K562 (cell line): ENCODE results near the gene PMF1. TPM values are rescaled to one million over a fixed set of nuclear protein-coding genes. Genes with fewer than 3 reads are reported as not detected.

Experiments
- ARNT ChIP-seq, 2 experiments: fragments of 450-650 bp; IDR thresholded peaks; 2 replicates each; pipeline ENCODE4 v1.6.1; 2016; ENCODE audit warnings: mild to moderate bottlenecking in 1 of 2
- CREB1 ChIP-seq, 2 experiments: sonication (generic) in 1 of 2; formaldehyde crosslinking in 1 of 2; IDR thresholded peaks; 2 replicates each; pipeline versions ENCODE4 v1.6.1 to v1.8.0; 2012 to 2022; ENCODE audit warnings: inconsistent platforms in 1 of 2, mild to moderate bottlenecking in 1 of 2, missing genetic modification reagents in 1 of 2, moderate library complexity in 1 of 2
- HCFC1 ChIP-seq: IDR thresholded peaks from 2 replicates; pipeline ENCODE4 v1.6.1; 2012; ENCODE audit warnings: low read depth, low read length, improper control_type of control experiment
- MAZ ChIP-seq, 2 experiments: fragments of 450-650 bp in 1 of 2; sonication (generic) in 1 of 2; formaldehyde crosslinking; IDR thresholded peaks in 1 of 2; conservative IDR thresholded peaks in 1 of 2; 2 replicates each; pipeline versions ENCODE4 v1.4.0 to v1.5.0; 2020; ENCODE audit warnings: mild to moderate bottlenecking in 1 of 2, missing genetic modification reagents in 1 of 2
- MXI1 ChIP-seq: IDR thresholded peaks from 2 replicates; pipeline ENCODE4 v1.6.1; 2011; ENCODE audit warnings: low read depth, mild to moderate bottlenecking, improper control_type of control experiment, low read length
- NEUROD1 ChIP-seq: fragments of 150-350 bp; IDR thresholded peaks from 2 replicates; pipeline ENCODE4 v1.6.1; 2014; ENCODE audit warnings: borderline replicate concordance, low read length, low read depth; ENCODE audit not compliant: partially characterized antibody
- NONO ChIP-seq, 2 experiments: fragments of 200-400 bp in 1 of 2; fragments of 450-650 bp in 1 of 2; formaldehyde crosslinking in 1 of 2; IDR thresholded peaks; 2 replicates each; pipeline ENCODE4 v1.6.1; 2017; ENCODE audit warnings: low read depth in 2 of 2, mild to moderate bottlenecking in 2 of 2, moderate library complexity in 2 of 2, low read length in 1 of 2
- NRF1 ChIP-seq, 2 experiments: fragments of 450-650 bp; IDR thresholded peaks in 1 of 2; conservative IDR thresholded peaks in 1 of 2; 2 replicates each; pipeline ENCODE4 v1.6.1; 2014; ENCODE audit warnings: mild to moderate bottlenecking in 2 of 2
- TARDBP ChIP-seq: fragments of 450-650 bp; IDR thresholded peaks from 2 replicates; pipeline ENCODE4 v1.6.1; 2016
- ZC3H4 ChIP-seq: sonication (generic); formaldehyde crosslinking; IDR thresholded peaks from 2 replicates; pipeline ENCODE4 v1.9.0; 2021; ENCODE audit warnings: missing genetic modification reagents, borderline replicate concordance
- ZNF175 ChIP-seq: fragments of 200-800 bp; sonication (Bioruptor generic); IDR thresholded peaks from 2 replicates; pipeline ENCODE4 v1.6.1; 2016; ENCODE audit warnings: low read depth, mild to moderate bottlenecking, missing genetic modification characterization, missing compliant biosample characterization
- ZNF184 ChIP-seq: sonication (generic); formaldehyde crosslinking; IDR thresholded peaks from 2 replicates; pipeline ENCODE4 v1.5.0; 2020; ENCODE audit warnings: missing genetic modification reagents
- ZNF239 ChIP-seq: fragments of 250-450 bp; sonication (Bioruptor Pico); IDR thresholded peaks from 2 replicates; pipeline ENCODE4 v1.4.0; 2020; ENCODE audit warnings: mild to moderate bottlenecking
- ZNF316 ChIP-seq: fragments of 450-650 bp; IDR thresholded peaks from 2 replicates; pipeline ENCODE4 v1.6.1; 2016
- ZZZ3 ChIP-seq: fragments of 450-650 bp; IDR thresholded peaks from 2 replicates; pipeline ENCODE4 v1.6.1; 2016; ENCODE audit warnings: antibody characterized with exemption, mild to moderate bottlenecking, moderate library complexity
- polyA plus RNA-seq, 8 experiments: library from polyadenylated mRNA; depleted of rRNA in 4 of 8; stranded (reverse) in 5 of 8; unstranded in 3 of 8; fragments of >200 nt; fragmentation: Nextera tagmentation in 2 of 8; fragmentation: Illumina TruSeq in 1 of 8; extraction: Ambion mirVana in 2 of 8; extraction: Trizol in 1 of 8; gene quantifications; 2 replicates each; pipeline versions ENCODE4 v1.2.1 to v1.2.3, GENCODE V29; 2011 to 2014; ENCODE audit warnings: inconsistent platforms in 1 of 8, missing spikeins in 1 of 8
- total RNA-seq, 7 experiments: library from RNA; depleted of rRNA in 6 of 7; stranded (reverse); fragments of >200 nt in 6 of 7; fragmentation: Illumina TruSeq in 2 of 7; extraction: Trizol in 2 of 7; gene quantifications; 2 replicates each; pipeline versions ENCODE4 v1.2.1 to v1.2.3, GENCODE V29; 2011 to 2021; ENCODE audit warnings: low replicate concordance in 1 of 7
- TF ChIP-seq, protein P1 (sequence below): sonication (generic); formaldehyde crosslinking; IDR thresholded peaks from 2 replicates; pipeline ENCODE4 v1.8.0; 2022; ENCODE audit warnings: mild to moderate bottlenecking, missing genetic modification reagents
- TF ChIP-seq, protein P2 (sequence below), 2 experiments: IDR thresholded peaks; 2 replicates each; pipeline ENCODE4 v1.6.1; 2011; ENCODE audit warnings: borderline replicate concordance in 1 of 2, control low read depth in 1 of 2, low read depth in 1 of 2, low read length in 1 of 2, mild to moderate bottlenecking in 1 of 2, mixed read lengths in 1 of 2, moderate library complexity in 1 of 2; ENCODE audit not compliant: insufficient read depth in 1 of 2, insufficient read length in 1 of 2, poor library complexity in 1 of 2, severe bottlenecking in 1 of 2; ENCODE audit errors: extremely low read depth in 1 of 2
- TF ChIP-seq, protein P3 (sequence below): fragments of 450-650 bp; IDR thresholded peaks from 2 replicates; pipeline ENCODE4 v1.6.1; 2014; ENCODE audit warnings: low read depth, mild to moderate bottlenecking, moderate library complexity, borderline replicate concordance
- TF ChIP-seq, protein P4 (sequence below): sonication (generic); formaldehyde crosslinking; IDR thresholded peaks from 2 replicates; pipeline ENCODE4 v1.4.0; 2020; ENCODE audit warnings: mild to moderate bottlenecking, missing genetic modification reagents
- TF ChIP-seq, protein P5 (sequence below), 2 experiments: fragments of 250-450 bp in 1 of 2; fragments of 450-650 bp in 1 of 2; sonication (Bioruptor Pico) in 1 of 2; IDR thresholded peaks; 2 replicates each; pipeline versions ENCODE4 v1.6.1 to v1.8.0; 2016 to 2021; ENCODE audit warnings: mild to moderate bottlenecking in 2 of 2, moderate library complexity in 2 of 2, missing compliant biosample characterization in 1 of 2, missing genetic modification characterization in 1 of 2

PMF1 gene
- total and polyA plus RNA-seq, 9 of the 15 experiments (the other 6 are each of a cell fraction or from before 2014, with no cell fraction given): 9.4 to 92.9 (median 71.0) TPM

DNA sequence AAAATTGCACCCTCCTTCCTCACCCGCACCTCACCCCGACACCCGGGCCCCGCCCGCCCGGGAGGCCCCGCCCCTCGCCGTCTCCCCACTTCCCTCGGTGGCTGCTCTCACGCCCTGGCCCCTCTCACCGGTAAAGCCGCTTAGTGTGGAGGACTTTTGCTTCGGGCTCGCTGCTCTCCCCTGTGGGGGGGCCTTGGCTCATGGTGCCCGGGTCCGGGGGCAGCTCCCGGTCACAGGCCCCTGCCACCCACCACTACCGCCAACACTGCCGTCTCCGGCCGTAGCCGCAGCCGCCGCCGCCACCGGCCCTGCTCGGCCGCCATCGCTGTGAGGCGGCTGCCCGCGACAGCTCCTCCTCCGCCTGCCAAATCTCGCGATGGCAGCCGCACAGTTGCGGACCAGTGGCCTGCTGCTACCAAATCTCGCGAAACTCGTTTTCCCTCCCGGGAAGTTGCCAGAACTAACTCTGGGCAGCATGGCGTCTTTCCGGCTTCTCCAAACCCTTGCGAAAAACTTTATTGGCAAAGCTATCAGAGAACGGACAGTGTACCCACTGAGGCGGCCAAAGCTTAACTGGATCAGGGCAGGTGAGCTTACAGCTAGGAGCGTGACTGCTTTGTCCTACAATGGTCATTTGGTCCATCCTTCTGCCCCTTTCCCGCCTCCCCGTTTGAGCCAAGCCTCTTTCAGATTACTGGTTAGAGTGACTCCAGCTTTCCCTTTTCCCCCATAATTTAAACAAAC, 69.8 kb downstream of the PMF1 start, which contains the start of gene SMG5 (continued):
- peak; percentile 84 to 92 for TF ChIP-seq MAZ (CRISPR knock-in tag; conservative IDR thresholded peaks at IDR 0.05 in 1 of 2, IDR thresholded peaks at IDR 0.05 in 1 of 2)
- TF ChIP-seq ZNF175 (CRISPR knock-in tag): peak; percentile 65; the same call in 1 of the 2 replicates
- peak; percentile 42; the same call in 1 of the 2 replicates for TF ChIP-seq ZNF239 (CRISPR knock-in tag)
- TF ChIP-seq HCFC1: peak; percentile 97
- TF ChIP-seq, protein P1, sequence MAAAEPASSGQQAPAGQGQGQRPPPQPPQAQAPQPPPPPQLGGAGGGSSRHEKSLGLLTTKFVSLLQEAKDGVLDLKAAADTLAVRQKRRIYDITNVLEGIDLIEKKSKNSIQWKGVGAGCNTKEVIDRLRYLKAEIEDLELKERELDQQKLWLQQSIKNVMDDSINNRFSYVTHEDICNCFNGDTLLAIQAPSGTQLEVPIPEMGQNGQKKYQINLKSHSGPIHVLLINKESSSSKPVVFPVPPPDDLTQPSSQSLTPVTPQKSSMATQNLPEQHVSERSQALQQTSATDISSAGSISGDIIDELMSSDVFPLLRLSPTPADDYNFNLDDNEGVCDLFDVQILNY: peak; percentile 86; the same call in 1 of the 2 replicates
- TF ChIP-seq MXI1: peak; percentile 73
- no peak for TF ChIP-seq ZNF316
- TF ChIP-seq, protein P2, sequence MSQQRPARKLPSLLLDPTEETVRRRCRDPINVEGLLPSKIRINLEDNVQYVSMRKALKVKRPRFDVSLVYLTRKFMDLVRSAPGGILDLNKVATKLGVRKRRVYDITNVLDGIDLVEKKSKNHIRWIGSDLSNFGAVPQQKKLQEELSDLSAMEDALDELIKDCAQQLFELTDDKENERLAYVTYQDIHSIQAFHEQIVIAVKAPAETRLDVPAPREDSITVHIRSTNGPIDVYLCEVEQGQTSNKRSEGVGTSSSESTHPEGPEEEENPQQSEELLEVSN (IDR thresholded peaks at IDR 0.05; ENCODE audit: borderline replicate concordance in 1 of 2, extremely low read depth in 1 of 2, insufficient read depth in 1 of 2, insufficient read length in 1 of 2, low read depth in 1 of 2, low read length in 1 of 2, poor library complexity in 1 of 2, severe bottlenecking in 1 of 2): peak; percentile 67 to 75
- TF ChIP-seq NEUROD1: peak; percentile 88
- peak; percentile 70 for TF ChIP-seq CREB1 (IDR thresholded peaks at IDR 0.05)
- TF ChIP-seq CREB1 (CRISPR knock-in tag; IDR thresholded peaks at IDR 0.05): peak; percentile 77
- TF ChIP-seq ZZZ3: peak; percentile 71; the same call in 1 of the 2 replicates
- TF ChIP-seq, protein P3, sequence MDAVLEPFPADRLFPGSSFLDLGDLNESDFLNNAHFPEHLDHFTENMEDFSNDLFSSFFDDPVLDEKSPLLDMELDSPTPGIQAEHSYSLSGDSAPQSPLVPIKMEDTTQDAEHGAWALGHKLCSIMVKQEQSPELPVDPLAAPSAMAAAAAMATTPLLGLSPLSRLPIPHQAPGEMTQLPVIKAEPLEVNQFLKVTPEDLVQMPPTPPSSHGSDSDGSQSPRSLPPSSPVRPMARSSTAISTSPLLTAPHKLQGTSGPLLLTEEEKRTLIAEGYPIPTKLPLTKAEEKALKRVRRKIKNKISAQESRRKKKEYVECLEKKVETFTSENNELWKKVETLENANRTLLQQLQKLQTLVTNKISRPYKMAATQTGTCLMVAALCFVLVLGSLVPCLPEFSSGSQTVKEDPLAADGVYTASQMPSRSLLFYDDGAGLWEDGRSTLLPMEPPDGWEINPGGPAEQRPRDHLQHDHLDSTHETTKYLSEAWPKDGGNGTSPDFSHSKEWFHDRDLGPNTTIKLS: peak; percentile 96
- TF ChIP-seq ZNF184 (CRISPR knock-in tag): no peak
- peak; percentile 48 to 89; a peak in 3 of 4 replicates for TF ChIP-seq NONO (IDR thresholded peaks at IDR 0.05; ENCODE audit: low read depth in 2 of 2, low read length in 1 of 2)
- peak; percentile 10 to 62; a peak in 3 of 4 replicates for TF ChIP-seq NRF1 (conservative IDR thresholded peaks at IDR 0.05 in 1 of 2, IDR thresholded peaks at IDR 0.05 in 1 of 2)
- TF ChIP-seq ARNT (IDR thresholded peaks at IDR 0.05): no peak; a peak in 1 of 4 replicates
- TF ChIP-seq TARDBP: 0 out of 2 replicates have a peak, but pooled peaks have one; percentile 36
- TF ChIP-seq ZC3H4 (CRISPR knock-in tag): no peak
- TF ChIP-seq, protein P4, sequence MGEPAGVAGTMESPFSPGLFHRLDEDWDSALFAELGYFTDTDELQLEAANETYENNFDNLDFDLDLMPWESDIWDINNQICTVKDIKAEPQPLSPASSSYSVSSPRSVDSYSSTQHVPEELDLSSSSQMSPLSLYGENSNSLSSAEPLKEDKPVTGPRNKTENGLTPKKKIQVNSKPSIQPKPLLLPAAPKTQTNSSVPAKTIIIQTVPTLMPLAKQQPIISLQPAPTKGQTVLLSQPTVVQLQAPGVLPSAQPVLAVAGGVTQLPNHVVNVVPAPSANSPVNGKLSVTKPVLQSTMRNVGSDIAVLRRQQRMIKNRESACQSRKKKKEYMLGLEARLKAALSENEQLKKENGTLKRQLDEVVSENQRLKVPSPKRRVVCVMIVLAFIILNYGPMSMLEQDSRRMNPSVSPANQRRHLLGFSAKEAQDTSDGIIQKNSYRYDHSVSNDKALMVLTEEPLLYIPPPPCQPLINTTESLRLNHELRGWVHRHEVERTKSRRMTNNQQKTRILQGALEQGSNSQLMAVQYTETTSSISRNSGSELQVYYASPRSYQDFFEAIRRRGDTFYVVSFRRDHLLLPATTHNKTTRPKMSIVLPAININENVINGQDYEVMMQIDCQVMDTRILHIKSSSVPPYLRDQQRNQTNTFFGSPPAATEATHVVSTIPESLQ (CRISPR knock-in tag): peak; percentile 44
- TF ChIP-seq, protein P5, sequence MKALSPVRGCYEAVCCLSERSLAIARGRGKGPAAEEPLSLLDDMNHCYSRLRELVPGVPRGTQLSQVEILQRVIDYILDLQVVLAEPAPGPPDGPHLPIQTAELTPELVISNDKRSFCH (CRISPR knock-in tag; IDR thresholded peaks at IDR 0.05): no peak
- TF ChIP-seq, protein P5 (tag; IDR thresholded peaks at IDR 0.05): peak; percentile 76; the same call in 1 of the 2 replicates
